ENCODE measurements around the gene SEL1L3. TPM values are rescaled to one million over a fixed set of nuclear protein-coding genes. Genes with fewer than 3 reads are reported as not detected.

The SEL1L3 gene
- total RNA-seq, 6 experiments from 2014 or later, result 5.0 to 33.6 (median 13.3) TPM

GRCh38 chr4:25723409-25723808 is 139.4 kb downstream of the SEL1L3 start:
- H3K9me3 ChIP-seq, result no peaks in the 10 kb centered on the region
- WGBS (ENCODE audit: insufficient coverage, low coverage, low lambda C conversion rate, missing lambda C conversion rate), result no CpG with 5 or more reads among the region's 1 CpG
- no peaks in the 10 kb centered on the region for H3K27me3 ChIP-seq
- ATAC-seq, result no peak
- TF ChIP-seq CTCF (IDR thresholded peaks at IDR 0.05) (no peak), POLR2A (IDR thresholded peaks at IDR 0.05) (no peak)
- H3K4me3 ChIP-seq, result no peak overlapping the region
- DNase-seq, result no peak
- H3K27ac ChIP-seq, result no peak overlapping the region
- intact Hi-C loops (cut with DNase I), result no loop called here
- no peaks in the 10 kb centered on the region for H3K36me3 ChIP-seq
- H3K4me1 ChIP-seq, result no peaks in the 10 kb centered on the region

- no peak for ATAC-seq
- no peak overlapping the region for H3K27ac ChIP-seq
- 57% methylated on average over 3 of the region's 3 CpGs for WGBS (ENCODE audit: insufficient coverage, low coverage, low lambda C conversion rate, missing lambda C conversion rate)
- H3K27me3 ChIP-seq, result no peaks in the 10 kb centered on the region
- no peak for DNase-seq
- no peak for TF ChIP-seq CTCF (IDR thresholded peaks at IDR 0.05)
- TF ChIP-seq POLR2A (IDR thresholded peaks at IDR 0.05), result no peak
- no peaks in the 10 kb centered on the region for H3K36me3 ChIP-seq
- intact Hi-C loops (cut with DNase I), result no loop called here
- no peaks in the 10 kb centered on the region for H3K9me3 ChIP-seq
- H3K4me1 ChIP-seq, result no peaks in the 10 kb centered on the region
- no peak overlapping the region for H3K4me3 ChIP-seq
These were observed 139.8 kb downstream of the SEL1L3 start for GRCh38 chr4:25722964-25723363.

GRCh38 chr4:25713812-25714211 is 149.0 kb downstream of the SEL1L3 start:
- intact Hi-C loops (cut with DNase I), result no loop called here
- WGBS (ENCODE audit: insufficient coverage, low coverage, low lambda C conversion rate, missing lambda C conversion rate), result 67% methylated on average over 4 of the region's 4 CpGs
- H3K4me1 ChIP-seq, result no peaks in the 10 kb centered on the region

GRCh38 chr4:25712611-25713010 is 150.2 kb downstream of the SEL1L3 start:
- no peaks in the 10 kb centered on the region for H3K9me3 ChIP-seq
- H3K4me1 ChIP-seq, result no peaks in the 10 kb centered on the region
- no peak overlapping the region for H3K4me3 ChIP-seq
- H3K27me3 ChIP-seq, result no peaks in the 10 kb centered on the region
- intact Hi-C loops (cut with DNase I), result no loop called here
- DNase-seq (no peak), ATAC-seq (no peak)
- H3K36me3 ChIP-seq, result no peaks in the 10 kb centered on the region
- TF ChIP-seq POLR2A (IDR thresholded peaks at IDR 0.05), result no peak
- TF ChIP-seq CTCF (IDR thresholded peaks at IDR 0.05), result no peak
- 95% methylated on average over 2 of the region's 2 CpGs for WGBS (ENCODE audit: insufficient coverage, low coverage, low lambda C conversion rate, missing lambda C conversion rate)
- H3K27ac ChIP-seq, result no peak overlapping the region

More at GRCh38 chr4:25713812-25714211, 149.0 kb downstream of the SEL1L3 start:
- no peaks in the 10 kb centered on the region for H3K27me3 ChIP-seq
- ATAC-seq (no peak), DNase-seq (no peak)
- no peaks in the 10 kb centered on the region for H3K9me3 ChIP-seq
- H3K27ac ChIP-seq, result no peak overlapping the region
- TF ChIP-seq CTCF (IDR thresholded peaks at IDR 0.05) (no peak), POLR2A (IDR thresholded peaks at IDR 0.05) (no peak)
- no peak overlapping the region for H3K4me3 ChIP-seq
- H3K36me3 ChIP-seq, result no peaks in the 10 kb centered on the region

GRCh38 chr4:25710637-25711036 is 152.2 kb downstream of the SEL1L3 start:
- no peak for TF ChIP-seq CTCF (IDR thresholded peaks at IDR 0.05)
- TF ChIP-seq POLR2A (IDR thresholded peaks at IDR 0.05), result no peak
- DNase-seq (no peak), ATAC-seq (no peak)
- no peak overlapping the region for H3K4me3 ChIP-seq
- intact Hi-C loops (cut with DNase I), result no loop called here
- 47% methylated on average over 3 of the region's 3 CpGs for WGBS (ENCODE audit: insufficient coverage, low coverage, low lambda C conversion rate, missing lambda C conversion rate)
- no peak overlapping the region for H3K27ac ChIP-seq
- no peaks in the 10 kb centered on the region for H3K9me3 ChIP-seq
- H3K36me3 ChIP-seq, result no peaks in the 10 kb centered on the region
- H3K27me3 ChIP-seq, result no peaks in the 10 kb centered on the region
- no peaks in the 10 kb centered on the region for H3K4me1 ChIP-seq
